ENCODE results near the gene B3GNT9. TPM values are rescaled to one million over a fixed set of nuclear protein-coding genes. Genes with fewer than 3 reads are reported as not detected.

Gene B3GNT9
- total RNA-seq, 1 donor from 2014 or later = 1.0 TPM

- Mint-ChIP-seq H3K9me3 (ENCODE audit: unreplicated experiment) (peaks cover 13% of the 10 kb centered on the region), H3K27me3 (ENCODE audit: unreplicated experiment) (peaks cover 5% of the 10 kb centered on the region), H3K4me1 (ENCODE audit: low read depth, unreplicated experiment) (peaks cover 8% of the 10 kb centered on the region), H3K4me3 (ENCODE audit: unreplicated experiment) (peak overlapping the region; percentile 49), H3K36me3 (ENCODE audit: unreplicated experiment) (no peaks in the 10 kb centered on the region), H3K27ac (ENCODE audit: unreplicated experiment) (no peak overlapping the region)
- DNase-seq = no peak
- peak; percentile 45 for TF ChIP-seq CTCF (IDR thresholded peaks at IDR 0.05; ENCODE audit: partially characterized antibody, unreplicated experiment)
Observed at GRCh38 chr16:67198238-67198734, 47.5 kb upstream of the B3GNT9 start.

DNA sequence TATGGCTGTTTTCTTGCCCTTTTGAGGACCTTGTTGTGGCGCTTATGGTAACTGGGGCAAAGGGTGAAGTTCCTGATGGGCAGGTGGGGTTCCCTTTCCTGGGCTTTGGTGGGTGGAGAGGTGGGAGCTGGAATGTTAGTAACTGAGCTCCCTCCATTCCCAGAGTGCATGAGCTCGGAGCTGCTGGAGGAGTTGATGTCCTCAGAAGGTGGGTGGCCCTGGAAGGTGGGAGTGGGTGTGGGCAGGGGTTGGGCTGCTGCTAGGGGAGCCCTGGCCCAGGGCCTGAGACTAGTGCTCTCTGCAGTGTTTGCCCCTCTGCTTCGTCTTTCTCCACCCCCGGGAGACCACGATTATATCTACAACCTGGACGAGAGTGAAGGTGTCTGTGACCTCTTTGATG lies 46.9 kb upstream of the B3GNT9 start:
- Mint-ChIP-seq H3K27me3 (ENCODE audit: unreplicated experiment) (peaks cover 5% of the 10 kb centered on the region), H3K9me3 (ENCODE audit: unreplicated experiment) (peaks cover 13% of the 10 kb centered on the region), H3K27ac (ENCODE audit: unreplicated experiment) (no peak overlapping the region), H3K4me1 (ENCODE audit: low read depth, unreplicated experiment) (peaks cover 10% of the 10 kb centered on the region), H3K36me3 (ENCODE audit: unreplicated experiment) (no peaks in the 10 kb centered on the region), H3K4me3 (ENCODE audit: unreplicated experiment) (no peak overlapping the region)
- DNase-seq = no peak
- no peak for TF ChIP-seq CTCF (IDR thresholded peaks at IDR 0.05; ENCODE audit: partially characterized antibody, unreplicated experiment)

DNA sequence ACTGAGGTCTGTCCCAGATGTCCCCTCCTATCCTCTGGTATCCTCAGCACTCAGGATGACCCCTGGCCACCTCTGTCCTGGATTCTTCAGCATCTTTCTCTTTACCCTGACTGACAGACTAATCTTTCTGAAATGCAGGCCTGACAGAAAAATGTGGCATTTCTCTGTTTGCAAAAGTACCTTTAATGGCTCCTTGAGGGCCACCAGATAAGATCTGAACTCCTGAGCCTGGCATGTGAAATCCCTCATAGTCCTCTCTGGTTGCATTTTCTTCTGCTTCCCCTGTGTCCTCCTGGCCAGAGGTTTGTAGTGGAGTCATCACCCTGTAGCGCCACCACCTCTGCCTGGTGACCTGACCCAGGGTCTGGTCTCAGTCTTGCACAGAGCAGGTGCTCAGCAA lies 46.1 kb upstream of the B3GNT9 start:
- Mint-ChIP-seq H3K9me3 (ENCODE audit: unreplicated experiment) (peaks cover 13% of the 10 kb centered on the region), H3K4me3 (ENCODE audit: unreplicated experiment) (no peak overlapping the region), H3K27me3 (ENCODE audit: unreplicated experiment) (peaks cover 6% of the 10 kb centered on the region), H3K27ac (ENCODE audit: unreplicated experiment) (peak overlapping the region; percentile 50), H3K4me1 (ENCODE audit: low read depth, unreplicated experiment) (peaks cover 10% of the 10 kb centered on the region), H3K36me3 (ENCODE audit: unreplicated experiment) (no peaks in the 10 kb centered on the region)
- no peak for TF ChIP-seq CTCF (IDR thresholded peaks at IDR 0.05; ENCODE audit: partially characterized antibody, unreplicated experiment)
- DNase-seq = no peak

DNA sequence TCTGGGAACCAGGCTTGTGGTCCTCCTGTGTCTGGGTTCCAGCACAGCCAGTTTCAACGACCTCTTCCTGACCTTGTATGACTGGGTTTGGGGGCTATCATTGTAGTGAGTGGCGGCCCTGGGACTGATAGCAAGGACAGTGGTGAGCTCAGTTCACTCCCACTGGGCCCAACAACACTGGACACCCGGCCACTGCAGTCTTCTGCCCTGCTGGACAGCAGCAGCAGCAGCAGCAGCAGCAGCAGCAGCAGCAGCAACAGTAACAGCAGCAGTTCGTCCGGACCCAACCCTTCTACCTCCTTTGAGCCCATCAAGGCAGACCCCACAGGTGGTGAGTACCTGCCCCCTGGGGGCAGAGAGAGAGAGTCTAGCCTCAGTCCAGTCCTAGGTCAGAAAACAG lies 44.9 kb upstream of the B3GNT9 start:
- no peak overlapping the region for H3K27ac Mint-ChIP-seq (ENCODE audit: unreplicated experiment)
- no peaks in the 10 kb centered on the region for H3K36me3 Mint-ChIP-seq (ENCODE audit: unreplicated experiment)

More for the DNA sequence above, 44.9 kb upstream of the B3GNT9 start:
- no peak for TF ChIP-seq CTCF (IDR thresholded peaks at IDR 0.05; ENCODE audit: partially characterized antibody, unreplicated experiment)
- DNase-seq = no peak
- H3K4me3 Mint-ChIP-seq (ENCODE audit: unreplicated experiment) = no peak overlapping the region
- peaks cover 18% of the 10 kb centered on the region for H3K9me3 Mint-ChIP-seq (ENCODE audit: unreplicated experiment)
- peaks cover 15% of the 10 kb centered on the region for H3K4me1 Mint-ChIP-seq (ENCODE audit: low read depth, unreplicated experiment)
- peaks cover 9% of the 10 kb centered on the region for H3K27me3 Mint-ChIP-seq (ENCODE audit: unreplicated experiment)
